Measurements from ENCODE around the gene EMP3. TPM values are rescaled to one million over a fixed set of nuclear protein-coding genes. Genes with fewer than 3 reads are reported as not detected.

Gene EMP3
- total RNA-seq, 1 experiment from 2014 or later, result 8.9 TPM

DNA sequence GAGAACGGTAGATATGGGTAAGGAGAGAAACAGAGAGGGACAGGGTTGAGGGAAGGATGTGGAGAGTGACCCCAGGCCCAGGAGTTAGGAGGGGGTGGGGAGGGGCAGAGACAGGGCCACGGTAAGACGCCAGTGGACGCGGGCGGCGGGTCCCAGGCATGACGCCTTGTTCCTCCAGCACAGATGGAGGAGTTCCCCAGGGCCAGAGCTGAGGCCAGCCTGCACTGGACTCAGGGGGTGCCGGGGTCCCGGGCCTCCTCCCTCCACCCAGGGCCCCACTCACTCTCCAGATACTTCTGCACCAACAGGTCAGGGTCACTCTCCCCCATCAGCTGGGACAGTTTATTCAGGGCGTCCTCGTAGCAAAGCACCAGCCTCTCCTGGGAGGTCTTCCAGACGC is 22.0 kb upstream of the EMP3 start:
- ChIA-PET POLR2A (no interaction called here), CTCF (interaction anchor here (3.4 kb wide), 1 partner anchor 11 kb away, joined by 18 read pairs; no protein-coding TSS in a partner anchor)
- H3K4me3 Mint-ChIP-seq, result no peak overlapping the region
- H3K9me3 Mint-ChIP-seq, result no peaks in the 10 kb centered on the region
- H3K4me1 Mint-ChIP-seq, result no peaks in the 10 kb centered on the region
- DNase-seq (ENCODE audit: low spot score) (no peak), ATAC-seq (no peak)
- no peaks in the 10 kb centered on the region for H3K36me3 Mint-ChIP-seq
- H3K27ac Mint-ChIP-seq, result no peak overlapping the region
- no peaks in the 10 kb centered on the region for H3K27me3 Mint-ChIP-seq (ENCODE audit: low read depth)
- TF ChIP-seq ELF4 (CRISPR knock-in tag; IDR thresholded peaks at IDR 0.05; ENCODE audit: low read depth), result no peak

DNA sequence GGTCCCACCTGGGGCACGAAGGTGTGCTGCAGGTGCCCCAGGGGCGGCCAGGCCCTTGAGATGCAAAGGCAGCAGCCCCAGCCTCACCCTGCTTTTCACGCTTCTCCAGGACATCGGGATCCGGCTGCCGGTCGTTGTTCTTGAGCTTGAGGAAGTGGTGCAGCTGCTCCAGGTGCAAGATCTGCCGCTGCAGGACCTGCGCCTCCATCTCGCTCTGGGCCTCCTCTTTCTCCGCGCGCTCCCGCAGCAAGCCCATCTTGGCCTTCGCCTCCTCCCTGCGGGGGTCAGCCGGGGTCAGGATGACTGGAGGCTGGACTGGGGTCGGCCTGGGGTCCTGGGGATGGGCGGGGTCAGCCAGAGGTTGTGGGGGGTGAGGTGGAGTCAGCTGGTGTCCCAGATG is 21.5 kb upstream of the EMP3 start:
- DNase-seq (ENCODE audit: low spot score), result no peak
- no peaks in the 10 kb centered on the region for H3K36me3 Mint-ChIP-seq
- TF ChIP-seq ZNF396 (CRISPR knock-in tag; IDR thresholded peaks at IDR 0.05; ENCODE audit: borderline replicate concordance) (no peak), IRF2 (CRISPR knock-in tag; IDR thresholded peaks at IDR 0.05; ENCODE audit: borderline replicate concordance, low read depth) (no peak), TCF7 (CRISPR knock-in tag; IDR thresholded peaks at IDR 0.05; ENCODE audit: low read depth) (no peak), SP1 (CRISPR knock-in tag; conservative IDR thresholded peaks at IDR 0.05) (no peak), ATF1 (CRISPR knock-in tag; IDR thresholded peaks at IDR 0.05) (no peak), KAT7 (CRISPR knock-in tag; IDR thresholded peaks at IDR 0.05; ENCODE audit: borderline replicate concordance) (no peak), GABPB1 (CRISPR knock-in tag; IDR thresholded peaks at IDR 0.05) (no peak), ZNF423 (CRISPR knock-in tag; IDR thresholded peaks at IDR 0.05) (no peak)
- TF ChIP-seq, protein P1, sequence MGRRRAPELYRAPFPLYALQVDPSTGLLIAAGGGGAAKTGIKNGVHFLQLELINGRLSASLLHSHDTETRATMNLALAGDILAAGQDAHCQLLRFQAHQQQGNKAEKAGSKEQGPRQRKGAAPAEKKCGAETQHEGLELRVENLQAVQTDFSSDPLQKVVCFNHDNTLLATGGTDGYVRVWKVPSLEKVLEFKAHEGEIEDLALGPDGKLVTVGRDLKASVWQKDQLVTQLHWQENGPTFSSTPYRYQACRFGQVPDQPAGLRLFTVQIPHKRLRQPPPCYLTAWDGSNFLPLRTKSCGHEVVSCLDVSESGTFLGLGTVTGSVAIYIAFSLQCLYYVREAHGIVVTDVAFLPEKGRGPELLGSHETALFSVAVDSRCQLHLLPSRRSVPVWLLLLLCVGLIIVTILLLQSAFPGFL (CRISPR knock-in tag; IDR thresholded peaks at IDR 0.05; ENCODE audit: borderline replicate concordance), result no peak
- TF ChIP-seq, protein P2, sequence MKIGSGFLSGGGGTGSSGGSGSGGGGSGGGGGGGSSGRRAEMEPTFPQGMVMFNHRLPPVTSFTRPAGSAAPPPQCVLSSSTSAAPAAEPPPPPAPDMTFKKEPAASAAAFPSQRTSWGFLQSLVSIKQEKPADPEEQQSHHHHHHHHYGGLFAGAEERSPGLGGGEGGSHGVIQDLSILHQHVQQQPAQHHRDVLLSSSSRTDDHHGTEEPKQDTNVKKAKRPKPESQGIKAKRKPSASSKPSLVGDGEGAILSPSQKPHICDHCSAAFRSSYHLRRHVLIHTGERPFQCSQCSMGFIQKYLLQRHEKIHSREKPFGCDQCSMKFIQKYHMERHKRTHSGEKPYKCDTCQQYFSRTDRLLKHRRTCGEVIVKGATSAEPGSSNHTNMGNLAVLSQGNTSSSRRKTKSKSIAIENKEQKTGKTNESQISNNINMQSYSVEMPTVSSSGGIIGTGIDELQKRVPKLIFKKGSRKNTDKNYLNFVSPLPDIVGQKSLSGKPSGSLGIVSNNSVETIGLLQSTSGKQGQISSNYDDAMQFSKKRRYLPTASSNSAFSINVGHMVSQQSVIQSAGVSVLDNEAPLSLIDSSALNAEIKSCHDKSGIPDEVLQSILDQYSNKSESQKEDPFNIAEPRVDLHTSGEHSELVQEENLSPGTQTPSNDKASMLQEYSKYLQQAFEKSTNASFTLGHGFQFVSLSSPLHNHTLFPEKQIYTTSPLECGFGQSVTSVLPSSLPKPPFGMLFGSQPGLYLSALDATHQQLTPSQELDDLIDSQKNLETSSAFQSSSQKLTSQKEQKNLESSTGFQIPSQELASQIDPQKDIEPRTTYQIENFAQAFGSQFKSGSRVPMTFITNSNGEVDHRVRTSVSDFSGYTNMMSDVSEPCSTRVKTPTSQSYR (CRISPR knock-in tag; IDR thresholded peaks at IDR 0.05), result no peak
- TF ChIP-seq, protein P3, sequence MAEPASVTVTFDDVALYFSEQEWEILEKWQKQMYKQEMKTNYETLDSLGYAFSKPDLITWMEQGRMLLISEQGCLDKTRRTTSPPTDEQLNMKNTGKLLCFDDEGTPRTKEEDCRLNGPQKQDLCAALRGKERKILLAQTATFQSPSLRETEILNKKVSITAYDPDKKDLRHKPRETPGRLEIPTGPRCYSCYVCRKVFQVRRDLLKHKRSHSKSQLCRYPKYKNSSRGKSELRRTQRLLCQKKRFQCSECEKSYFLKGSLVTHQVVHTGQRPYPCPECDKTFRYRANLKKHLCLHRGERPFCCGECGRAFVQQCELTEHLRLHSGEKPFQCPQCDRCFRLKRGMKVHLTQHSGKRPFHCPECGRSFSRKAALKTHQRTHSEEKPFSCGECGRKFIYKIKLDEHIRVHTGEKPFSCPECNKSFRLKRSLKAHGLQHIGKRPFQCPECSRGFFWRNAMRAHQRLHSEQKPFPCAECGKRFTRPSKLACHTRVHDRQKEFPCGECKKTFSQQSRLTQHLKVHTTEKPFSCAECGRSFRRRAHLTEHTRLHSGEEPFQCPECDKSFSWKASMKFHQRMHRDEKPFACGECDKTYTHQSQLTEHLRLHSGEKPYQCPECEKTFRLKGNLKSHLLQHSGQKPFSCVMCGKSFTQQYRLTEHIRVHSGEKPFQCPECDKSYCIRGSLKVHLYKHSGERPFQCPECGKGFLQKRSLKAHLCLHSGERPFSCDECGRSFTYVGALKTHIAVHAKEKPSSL (CRISPR knock-in tag; conservative IDR thresholded peaks at IDR 0.05), result no peak
- TF ChIP-seq, protein P4, sequence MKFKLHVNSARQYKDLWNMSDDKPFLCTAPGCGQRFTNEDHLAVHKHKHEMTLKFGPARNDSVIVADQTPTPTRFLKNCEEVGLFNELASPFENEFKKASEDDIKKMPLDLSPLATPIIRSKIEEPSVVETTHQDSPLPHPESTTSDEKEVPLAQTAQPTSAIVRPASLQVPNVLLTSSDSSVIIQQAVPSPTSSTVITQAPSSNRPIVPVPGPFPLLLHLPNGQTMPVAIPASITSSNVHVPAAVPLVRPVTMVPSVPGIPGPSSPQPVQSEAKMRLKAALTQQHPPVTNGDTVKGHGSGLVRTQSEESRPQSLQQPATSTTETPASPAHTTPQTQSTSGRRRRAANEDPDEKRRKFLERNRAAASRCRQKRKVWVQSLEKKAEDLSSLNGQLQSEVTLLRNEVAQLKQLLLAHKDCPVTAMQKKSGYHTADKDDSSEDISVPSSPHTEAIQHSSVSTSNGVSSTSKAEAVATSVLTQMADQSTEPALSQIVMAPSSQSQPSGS (CRISPR knock-in tag; IDR thresholded peaks at IDR 0.05; ENCODE audit: borderline replicate concordance, low read depth), result no peak
- H3K9me3 Mint-ChIP-seq, result no peaks in the 10 kb centered on the region
- ATAC-seq, result no peak
- H3K4me3 Mint-ChIP-seq, result no peak overlapping the region
- no peaks in the 10 kb centered on the region for H3K4me1 Mint-ChIP-seq
- H3K27ac Mint-ChIP-seq, result no peak overlapping the region
- ChIA-PET POLR2A (no interaction called here), CTCF (interaction anchor here (3.4 kb wide), 1 partner anchor 11 kb away, joined by 18 read pairs; no protein-coding TSS in a partner anchor)
- H3K27me3 Mint-ChIP-seq (ENCODE audit: low read depth), result no peaks in the 10 kb centered on the region

All from WTC11 (cell line).